GM19468 (cell line): ENCODE measurements around the gene KIAA1614.
A peak's percentile ranks its signal among the peaks of the same experiment; 100 is the strongest.

ENCODE experiments used
- ATAC-seq: cut with Tn5 transposase; IDR thresholded peaks from one replicate; pipeline ENCODE4 v1.9.1; 2021; ENCODE audit warnings: mild to moderate bottlenecking, moderate library complexity, moderate number of reproducible peaks; ENCODE audit not compliant: unreplicated experiment; ENCODE audit errors: extremely low read depth

Gene KIAA1614

DNA sequence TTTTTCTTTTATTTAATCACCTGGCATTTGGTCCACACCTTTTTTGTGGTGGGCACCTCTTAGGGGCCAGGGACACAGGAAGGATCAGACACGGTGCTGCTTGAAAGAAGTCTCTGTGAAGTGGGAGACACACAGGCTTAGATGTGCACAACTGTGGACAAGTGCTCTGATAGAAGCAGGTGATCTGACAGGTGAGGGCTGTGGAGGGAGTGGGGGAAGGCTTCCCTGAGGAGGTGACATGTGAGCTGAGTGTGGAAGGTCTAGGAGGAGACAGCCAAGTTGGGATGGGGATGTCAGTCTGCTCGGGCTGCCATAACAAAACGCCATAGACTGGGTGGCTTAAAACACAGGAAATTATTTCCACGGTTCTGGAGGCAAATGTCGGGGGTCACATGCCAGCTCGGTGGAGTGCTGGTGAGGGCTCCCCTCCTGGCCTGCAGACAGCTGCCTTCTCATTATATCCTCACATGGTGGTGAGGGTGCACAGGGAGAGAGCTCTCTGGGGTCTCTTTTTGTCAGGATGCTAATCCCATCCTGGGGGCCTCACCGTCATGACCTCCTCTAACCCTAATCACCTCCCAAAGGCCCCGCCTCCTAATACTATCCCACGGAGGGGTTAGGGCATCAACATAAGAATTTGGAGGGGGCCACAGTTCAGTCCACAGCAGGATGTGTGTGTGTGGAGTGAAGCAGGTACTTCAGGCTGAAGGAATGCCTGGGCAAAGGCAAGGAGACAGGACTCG is 5.2 kb upstream of the KIAA1614 start:
- ATAC-seq = no peak

DNA sequence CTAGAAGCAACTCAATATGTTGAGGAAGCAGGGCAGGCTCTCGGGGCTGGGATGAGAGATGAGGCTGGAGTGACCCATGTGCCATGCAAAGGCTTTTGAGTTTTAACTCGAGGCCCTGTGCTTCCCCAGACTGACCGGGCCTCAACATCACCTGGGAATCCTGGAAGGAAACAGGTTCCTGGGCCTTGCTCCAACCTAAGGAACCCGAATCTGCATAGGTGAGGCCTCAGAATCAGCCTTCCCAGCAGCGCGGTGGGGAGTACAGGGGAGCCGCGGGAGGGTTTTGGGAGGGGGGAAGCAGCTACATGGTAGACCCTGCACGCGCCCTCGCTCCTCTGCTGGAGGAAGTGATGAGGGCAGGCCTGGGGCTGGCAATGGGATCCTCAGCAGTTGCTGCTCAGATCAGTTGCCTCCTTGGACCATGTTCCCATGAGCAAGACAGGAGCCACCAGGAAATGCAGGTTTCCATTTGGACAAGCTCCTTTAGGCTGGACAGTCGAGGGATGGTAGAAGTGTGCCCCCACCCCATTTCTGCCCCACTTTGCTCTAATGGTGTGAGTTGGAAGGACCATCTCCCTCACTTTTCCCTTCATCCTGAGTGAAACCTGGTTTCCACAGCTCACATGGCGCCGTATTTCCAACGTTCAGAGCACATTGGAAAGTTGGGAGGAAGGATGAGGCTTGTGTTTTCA is 4.5 kb upstream of the KIAA1614 start:
- no peak for ATAC-seq

DNA sequence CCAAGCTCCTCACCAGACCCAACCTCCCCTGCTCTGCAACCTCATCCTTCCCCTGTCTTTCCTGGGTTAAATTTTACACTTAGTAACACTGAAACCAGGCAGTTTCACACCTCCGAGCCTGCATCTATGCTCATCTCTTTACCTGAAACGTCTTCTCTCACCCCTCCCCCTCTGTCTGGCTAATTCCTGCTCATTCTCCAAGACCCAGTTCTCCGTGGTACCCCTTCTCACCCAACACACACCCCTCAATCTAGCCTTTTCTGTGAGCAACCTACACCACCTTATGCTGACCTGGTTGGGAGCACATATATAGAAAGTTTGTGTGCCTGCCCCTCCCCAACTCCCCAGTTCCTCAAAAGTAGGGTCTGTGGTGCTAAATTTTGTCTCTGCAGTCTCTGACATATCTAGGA is 3.7 kb upstream of the KIAA1614 start:
- no peak for ATAC-seq

DNA sequence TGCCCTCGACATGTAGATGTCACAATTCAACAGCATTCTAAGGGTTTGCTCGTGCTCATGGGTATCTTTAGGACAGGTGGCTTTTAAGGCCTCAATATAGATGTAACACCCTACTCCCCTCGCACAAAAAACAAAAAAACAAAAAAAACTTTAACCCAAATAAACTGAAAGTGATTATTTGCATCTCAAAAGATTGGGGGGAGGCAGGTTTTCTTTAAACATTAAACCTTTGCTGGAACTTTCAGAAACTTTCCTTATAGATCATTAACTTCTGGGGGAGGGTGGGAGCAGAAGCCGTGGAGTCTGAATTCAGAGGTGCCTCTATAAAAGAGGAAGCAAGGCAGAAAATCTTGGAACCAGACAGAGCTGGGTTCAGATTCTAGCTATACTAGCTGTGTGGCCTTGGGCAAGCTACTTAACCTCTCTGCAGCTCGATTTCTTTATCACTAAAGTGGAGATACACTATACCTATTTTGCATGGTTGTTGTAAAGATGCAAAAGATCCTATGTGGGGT is 3.2 kb upstream of the KIAA1614 start:
- peak; percentile 23 for ATAC-seq

DNA sequence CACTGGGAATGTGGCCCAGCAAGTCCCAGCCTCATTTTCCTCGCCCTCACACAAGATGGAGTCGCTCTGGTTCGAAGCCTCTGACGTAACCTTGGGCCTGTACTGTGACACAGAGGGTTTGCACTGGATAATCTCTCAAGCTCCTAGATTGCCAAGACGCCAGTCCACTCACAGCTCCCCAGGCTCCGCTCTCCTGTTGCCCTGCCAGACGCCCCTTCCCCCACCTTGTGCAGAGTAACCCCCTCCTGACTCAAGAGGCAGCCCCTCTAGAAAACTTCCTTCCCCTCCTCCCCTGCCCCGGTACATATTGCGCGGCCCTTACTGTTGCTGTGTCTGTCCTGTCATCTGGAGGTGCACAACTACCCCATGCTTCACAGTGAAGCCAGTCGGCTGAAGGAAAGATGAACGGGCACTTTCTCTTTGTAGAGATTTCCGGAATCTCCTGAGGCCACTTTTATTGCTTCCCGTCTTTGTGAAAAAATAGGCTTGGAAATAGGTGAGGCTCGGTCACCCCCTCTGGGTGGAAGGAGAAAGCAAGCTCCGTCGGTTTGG is 981 bp upstream of the KIAA1614 start:
- ATAC-seq = no peak

DNA sequence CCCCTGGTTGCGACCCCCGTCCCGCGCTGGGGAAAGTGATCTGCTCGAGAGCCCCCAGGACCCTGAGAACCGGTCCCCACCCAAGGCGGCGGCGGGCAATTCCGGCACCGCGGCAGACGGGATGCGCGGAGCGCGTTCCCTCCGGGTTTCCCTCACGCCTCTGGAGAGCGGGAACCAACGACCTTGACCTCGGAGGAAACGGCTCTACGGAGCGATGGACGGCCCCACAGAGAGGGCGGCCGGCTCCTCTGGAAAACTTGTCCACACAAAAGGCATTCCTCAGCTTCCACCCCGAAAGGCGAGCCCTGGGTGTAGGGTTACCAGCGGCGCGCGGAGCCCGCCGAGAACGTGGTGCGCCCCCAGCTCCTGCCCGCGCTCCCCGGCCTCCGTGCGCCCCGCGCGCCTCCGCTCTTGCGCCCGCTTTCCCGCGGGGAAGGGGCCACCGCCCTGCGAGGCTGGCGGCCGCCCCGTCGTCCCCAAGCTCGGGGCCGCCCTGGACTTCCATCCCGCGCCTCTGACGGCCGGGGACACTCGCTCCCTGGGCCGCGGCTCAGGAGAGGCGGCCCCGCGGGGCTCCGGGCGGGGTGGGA is 391 bp upstream of the KIAA1614 start:
- ATAC-seq = no peak

DNA sequence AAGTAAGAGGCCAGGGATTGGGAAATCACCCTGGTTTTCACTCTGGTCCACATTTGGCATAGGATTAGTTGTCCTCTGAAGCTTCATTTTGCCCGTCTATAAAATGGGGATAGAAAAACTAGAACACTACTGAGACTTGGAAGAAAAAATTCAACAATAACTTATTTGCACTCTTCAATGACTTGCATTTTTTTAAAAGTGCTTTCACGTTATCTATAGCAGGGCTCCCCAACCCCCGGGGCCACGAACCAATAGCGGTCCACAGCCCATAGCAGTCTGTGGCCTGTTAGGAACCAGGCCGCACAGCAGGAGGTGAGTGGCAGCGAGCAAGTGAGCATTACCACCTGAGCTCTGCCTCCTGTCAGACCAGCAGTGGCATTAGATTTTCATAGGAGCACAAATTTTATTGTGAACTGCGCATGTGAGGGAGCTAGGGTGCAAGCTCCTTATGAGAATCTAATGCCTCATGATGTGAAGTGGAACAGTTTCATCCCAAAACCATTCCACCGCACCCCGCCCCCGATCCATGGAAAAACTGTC is 2.8 kb downstream of the KIAA1614 start:
- no peak for ATAC-seq

DNA sequence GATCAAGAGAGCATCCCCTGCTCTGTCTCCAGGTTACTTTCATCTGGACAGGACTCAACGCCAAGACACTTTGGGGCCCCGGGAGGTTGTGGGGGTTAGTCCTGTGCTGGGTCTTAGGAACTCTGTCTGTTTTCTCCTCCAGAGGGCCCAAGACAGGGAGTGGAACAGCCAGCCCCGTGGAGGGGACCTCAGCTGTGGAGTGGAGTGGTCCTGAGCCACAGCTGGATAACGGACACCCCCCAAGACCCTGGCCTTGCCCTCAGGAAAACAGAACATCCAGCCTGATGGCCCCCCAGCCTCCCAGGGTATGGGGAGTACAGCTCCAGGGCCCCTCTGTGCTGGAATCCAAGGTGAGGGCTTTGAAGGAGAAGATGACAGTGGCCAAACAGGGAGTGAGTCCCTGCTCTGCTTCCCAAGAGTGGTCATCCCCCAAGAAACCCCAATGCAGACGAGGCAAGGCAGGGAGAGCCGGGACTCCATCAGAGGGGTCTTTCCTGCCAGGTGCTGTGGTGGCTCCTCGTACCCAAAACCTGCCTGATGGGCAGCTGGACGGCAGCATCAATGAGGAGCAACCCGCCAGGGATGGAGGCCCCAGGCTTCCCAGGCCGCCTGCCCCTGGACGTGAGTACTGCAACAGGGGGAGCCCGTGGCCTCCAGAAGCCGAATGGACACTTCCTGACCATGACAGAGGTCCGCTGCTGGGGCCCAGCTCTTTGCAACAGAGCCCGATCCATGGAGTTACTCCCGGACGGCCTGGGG is 3.5 kb downstream of the KIAA1614 start:
- ATAC-seq = no peak

DNA sequence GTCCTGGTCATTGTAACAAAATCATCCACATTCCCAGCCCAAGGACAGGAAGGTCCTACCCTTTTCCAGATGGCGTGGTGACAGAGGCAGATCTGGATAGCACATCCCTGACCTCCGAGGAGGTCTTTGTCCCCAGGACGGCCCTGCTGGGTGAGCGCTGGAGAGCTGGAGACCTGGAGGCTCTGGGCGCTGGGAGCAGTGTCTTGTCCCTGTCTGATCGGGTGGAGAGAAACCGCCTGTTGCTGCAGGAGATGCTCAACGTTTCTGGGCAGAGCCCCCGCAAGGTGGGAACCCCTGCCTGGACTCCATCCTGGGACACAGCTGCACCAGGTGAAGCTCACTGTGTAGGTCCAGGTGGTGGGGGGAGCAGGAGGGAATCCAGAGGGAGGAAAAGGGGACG is 4.1 kb downstream of the KIAA1614 start:
- no peak for ATAC-seq

DNA sequence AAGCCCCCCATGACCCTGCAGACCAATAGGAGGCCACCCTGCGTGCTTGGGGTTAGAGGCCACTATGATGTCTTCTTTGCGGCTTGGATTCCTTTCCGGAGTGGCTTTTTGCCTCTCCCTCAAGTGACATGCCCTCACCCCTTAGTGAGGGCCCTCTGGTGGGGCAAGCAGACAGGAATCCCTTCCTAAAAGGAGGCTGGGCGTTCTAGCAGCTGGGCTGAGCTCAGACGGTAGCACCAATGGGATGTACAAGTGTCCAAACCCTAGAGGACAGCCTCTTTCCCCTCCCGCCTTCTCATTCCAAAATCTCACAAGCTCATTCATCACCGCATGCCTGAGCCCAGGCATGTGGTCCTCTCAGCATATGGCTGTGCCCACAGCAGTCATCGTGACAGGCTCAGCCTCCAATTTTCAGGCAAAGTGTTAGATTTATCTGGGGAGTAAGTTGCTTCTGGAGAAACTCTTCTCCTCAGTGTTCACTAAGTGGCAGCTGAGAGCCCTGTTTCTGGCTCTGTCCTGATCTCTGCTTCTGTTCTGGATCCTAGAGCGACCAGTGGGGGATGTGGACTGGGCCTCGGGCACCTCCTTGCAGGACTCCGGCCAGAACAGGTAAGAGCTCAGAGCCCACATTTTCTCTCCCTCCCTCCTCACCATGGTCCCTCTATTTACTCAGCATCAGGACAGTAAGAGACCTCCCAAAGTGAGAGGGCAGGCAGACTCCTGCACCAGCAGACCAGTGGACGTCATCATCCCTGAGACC is 4.8 kb downstream of the KIAA1614 start:
- ATAC-seq = no peak

DNA sequence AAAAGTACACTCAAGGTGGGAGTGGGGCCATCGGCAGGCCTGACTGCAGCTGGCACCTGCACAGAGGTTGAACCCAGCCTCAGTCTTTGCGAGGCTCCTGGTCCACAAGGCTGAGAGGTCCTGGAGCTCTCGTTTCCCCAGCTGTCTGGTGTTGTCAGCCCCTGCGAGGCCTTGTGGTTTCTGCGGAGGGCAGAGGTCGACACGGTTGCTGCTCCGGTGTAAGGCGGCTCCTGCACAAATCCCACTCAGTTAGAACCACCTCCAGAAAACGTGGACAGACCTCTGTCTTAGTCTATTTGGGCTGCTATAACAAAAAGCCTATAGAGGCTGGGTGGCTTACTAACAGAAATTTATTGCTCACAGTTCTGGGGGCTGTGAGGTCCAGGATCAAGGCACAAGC is 5.8 kb downstream of the KIAA1614 start:
- ATAC-seq = no peak

DNA sequence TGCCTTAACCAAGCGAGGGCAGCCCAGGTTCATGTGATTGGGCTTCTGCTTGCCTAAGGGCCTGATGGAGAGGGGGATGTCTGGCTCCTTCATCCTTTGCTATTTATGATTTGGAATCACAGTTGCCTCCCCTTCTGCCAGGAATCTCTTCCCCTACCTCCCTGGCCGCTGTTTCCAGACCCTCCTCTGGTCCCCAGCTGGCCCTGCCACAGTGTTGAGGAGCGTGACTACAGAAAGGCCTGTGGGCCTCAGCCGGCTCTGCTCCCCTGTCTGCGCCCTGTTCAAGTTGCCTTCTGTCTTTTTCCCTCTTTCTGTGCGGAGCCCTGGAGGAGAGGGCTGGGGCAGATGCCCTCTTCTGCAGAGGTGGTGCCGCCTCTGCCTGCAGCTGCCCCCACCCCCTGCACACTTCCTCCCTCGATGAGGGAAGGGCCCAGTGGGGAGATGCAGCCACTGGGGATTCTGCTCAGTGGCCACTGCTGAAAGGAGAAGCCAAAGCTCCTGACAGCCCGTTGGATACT is 6.5 kb downstream of the KIAA1614 start:
- no peak for ATAC-seq

DNA sequence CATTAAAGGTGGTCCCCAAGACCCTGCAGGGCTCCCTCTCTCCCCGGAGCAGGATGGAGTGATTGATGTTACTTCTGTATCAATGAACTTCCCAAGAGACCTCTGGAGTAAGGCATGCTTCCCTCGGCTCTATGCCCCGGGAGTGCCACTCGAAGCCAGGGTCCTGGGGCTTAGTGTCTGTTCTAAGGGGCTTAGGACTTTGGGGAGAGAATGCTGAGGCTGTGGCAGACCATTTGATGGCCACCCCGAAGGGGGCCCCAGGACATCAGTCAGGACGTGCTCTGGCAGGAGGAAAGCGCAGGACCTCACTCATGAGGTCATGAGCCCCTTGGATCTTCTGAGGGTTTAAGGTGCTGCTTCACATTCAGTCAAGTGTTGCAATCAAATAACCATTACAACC is 7.5 kb downstream of the KIAA1614 start:
- no peak for ATAC-seq

DNA sequence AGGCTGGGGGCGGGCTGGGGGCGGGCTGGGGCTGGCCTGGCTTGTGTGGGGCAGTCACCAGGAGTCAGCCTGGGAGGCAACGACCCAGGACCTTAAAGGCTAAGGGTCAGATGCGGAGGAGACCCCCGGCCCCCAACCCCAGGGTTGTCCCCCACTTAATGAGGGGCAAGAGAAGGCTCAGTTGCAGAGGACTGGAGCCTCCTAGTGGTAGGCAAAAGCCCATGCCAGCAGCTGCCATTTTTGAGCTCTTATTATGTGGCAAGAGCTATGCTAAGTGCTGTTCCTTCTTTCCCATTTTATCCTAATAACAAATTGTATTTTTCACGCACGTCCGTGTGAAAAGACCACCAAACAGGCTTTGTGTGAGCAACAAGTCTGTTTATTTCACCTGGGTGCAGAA is 8.0 kb downstream of the KIAA1614 start:
- ATAC-seq = no peak

DNA sequence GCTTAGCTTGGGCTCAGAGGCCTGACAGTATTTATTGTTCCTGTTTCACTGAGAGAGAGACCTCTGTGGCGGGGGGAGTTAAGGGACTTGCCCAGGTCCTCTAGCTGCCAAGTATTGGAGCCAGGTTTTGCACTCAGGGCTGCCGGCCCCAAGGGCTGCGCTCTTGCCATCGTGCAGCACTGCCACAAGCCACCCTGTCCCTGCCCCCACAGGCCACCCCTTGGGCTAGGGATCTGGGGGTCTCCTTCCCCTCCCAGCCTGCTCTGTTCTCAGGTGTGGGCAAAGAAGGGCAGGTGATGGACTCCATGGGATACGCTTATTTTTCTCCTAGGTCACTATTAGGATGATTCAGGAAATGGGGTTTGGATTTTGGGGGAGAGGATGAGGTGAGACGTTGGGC is 8.7 kb downstream of the KIAA1614 start:
- ATAC-seq = no peak

DNA sequence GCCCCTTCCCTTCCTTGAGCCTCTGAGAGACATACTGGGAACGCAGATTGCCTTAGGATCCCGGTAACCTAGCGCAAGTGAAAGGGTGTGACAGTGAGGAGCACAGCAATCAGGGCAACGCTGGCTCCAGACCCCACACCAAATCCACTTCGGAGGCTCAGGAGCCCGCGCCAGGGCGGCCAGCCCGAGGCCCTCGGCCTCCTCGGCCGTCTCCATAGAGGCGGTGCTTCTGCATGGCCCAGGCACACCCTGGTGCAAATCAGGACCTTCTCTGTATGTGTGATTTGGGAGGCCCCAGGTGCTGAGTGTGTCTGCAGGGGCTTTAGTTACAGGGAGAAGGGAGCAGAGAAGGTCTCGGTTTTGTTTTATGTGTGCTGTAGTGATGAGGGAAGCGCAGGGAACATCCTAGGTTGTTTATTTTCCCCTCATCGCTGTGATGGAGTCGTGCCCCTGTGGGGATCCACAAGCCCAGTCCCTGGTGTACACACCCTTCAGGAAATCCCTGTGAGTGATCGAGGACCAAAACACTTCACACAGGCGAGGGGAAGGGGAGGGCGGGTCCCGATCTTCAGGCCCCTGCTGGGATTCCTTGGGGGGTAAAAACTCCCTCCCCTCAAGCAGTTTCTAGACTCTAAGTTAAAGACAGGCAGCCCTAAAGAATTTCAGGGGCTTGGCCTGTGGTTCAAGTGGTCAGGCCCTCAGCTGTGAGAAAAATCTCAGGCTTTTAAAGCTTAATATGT is 9.4 kb downstream of the KIAA1614 start:
- no peak for ATAC-seq

DNA sequence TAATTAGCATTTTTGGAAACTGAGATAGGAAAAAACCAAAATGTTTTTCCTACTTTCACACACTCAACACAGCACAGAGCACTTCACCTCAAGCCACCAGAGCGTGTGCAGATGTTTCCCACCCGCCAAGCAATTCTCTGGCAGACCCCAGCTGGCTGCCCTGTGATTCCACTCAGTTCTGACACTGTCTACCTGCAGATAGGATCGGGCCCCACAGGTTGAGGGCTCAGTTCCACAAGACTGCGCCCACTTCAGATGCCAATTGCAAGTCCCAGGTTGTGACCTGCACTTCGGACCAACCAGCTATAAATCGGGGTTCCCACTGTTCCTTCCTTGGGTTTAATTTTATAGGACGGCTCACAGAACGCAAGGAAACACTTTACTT is 9.9 kb downstream of the KIAA1614 start:
- no peak for ATAC-seq

DNA sequence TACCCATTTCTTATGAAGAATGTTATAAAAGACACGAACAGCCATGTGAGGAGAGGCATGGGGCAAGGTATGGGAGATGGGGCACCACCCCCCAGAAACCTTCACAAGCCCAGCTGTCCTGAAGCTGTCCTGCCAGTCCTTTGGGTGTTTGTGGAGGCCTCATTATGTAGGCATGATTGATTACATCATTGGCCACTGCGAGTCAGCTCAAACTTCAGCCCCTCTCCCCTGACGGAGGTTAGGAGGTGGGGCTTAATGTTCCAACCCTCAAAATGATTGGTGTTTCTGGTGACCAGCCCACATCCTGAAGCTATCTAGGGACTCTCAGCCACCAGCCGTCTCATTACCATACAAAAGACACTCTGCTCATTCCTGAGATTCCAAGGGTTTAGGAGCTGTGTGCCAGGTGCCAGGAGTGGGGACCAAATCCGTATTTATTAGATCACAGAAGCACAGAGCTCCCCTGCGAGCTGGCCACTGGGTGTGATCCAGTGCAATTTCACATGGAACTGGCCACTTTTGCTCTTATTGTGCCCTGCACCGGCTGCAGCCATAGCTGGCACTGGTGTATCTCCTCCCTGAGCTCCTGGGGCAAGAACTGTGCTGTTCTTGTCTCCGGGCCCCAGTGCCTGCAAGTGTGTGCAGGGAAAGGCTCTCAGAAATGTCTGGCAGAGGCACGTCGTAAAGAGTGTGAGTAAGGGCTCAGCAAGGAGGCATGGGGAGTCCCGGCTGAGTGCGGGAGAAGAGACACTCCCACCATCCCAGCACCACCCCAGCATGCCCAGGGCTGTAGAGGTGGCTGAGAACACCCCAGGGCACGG is 10.5 kb downstream of the KIAA1614 start:
- ATAC-seq = peak; percentile 23
